ENCODE data around the gene FRMD4A. TPM values are rescaled to one million over a fixed set of nuclear protein-coding genes. Genes with fewer than 3 reads are reported as not detected.

The FRMD4A gene
- total RNA-seq, 1 experiment from 2014 or later = 20.2 TPM

DNA sequence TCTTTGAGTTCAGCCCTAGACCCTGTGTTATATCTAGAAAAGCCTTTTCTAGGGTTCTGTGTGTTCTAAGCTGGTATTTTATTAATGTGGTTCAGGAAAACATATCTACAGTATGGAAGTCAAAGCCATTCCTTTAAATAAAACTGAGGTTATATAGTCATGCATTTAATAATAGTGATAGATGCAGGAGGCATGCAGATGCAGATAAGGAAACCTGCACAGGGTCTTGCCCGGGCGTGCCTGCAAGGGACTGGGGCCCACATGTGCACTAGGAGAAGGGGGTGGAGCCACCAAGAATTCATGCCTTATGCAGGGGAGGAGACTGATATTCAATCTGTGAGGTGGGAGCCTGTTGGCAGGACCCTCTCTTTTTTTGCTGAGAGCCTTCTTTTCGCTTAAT lies 572.4 kb downstream of the FRMD4A start:
- DNase-seq (ENCODE audit: low read depth) = peak; percentile 12

DNA sequence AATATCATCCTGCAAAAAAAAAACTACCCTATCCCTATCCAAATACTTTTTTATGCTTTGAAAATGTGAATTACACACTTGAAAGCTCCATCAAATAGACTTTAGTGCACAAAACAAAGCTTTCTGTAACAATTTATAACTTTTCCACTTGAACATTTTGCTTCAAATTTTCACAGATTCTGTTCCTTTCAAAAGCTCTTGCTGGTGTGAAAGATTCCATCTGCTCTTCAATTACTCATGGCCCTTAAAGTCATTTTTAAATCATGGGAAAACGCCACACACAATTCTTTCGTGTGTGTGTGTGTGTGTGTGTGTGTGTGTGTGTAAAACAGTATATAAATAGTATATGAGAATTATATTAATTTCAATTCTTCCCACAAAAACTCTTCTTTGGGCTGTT lies 576.4 kb downstream of the FRMD4A start:
- DNase-seq (ENCODE audit: low read depth) = no peak

DNA sequence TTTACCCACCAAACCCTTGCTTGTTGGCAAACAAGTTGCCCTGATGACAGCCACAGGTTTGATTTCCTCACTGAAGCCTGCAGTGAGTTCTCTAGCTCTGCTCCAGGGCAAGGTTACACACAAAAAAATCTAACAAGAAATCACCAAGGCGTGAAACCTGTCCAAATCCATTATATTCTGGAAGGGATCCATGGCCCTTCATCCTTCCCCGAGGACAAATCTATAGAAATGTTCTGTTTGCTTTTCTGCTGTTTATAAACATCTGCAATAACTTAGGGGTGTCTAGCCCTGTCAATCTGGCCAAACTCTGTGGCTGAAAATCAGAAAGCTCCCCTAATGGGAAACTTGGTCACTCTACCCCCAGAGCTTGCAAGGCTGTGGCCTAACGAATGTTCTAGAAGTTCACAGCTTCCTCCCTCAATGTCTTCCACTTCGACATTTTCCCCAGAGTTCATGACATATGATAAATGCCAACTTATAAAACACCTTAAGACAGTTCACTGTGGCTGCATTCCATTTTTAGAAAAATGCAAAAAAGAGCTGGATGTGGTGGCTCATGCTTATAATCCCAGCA lies 579.4 kb downstream of the FRMD4A start:
- no peak for DNase-seq (ENCODE audit: low read depth)

DNA sequence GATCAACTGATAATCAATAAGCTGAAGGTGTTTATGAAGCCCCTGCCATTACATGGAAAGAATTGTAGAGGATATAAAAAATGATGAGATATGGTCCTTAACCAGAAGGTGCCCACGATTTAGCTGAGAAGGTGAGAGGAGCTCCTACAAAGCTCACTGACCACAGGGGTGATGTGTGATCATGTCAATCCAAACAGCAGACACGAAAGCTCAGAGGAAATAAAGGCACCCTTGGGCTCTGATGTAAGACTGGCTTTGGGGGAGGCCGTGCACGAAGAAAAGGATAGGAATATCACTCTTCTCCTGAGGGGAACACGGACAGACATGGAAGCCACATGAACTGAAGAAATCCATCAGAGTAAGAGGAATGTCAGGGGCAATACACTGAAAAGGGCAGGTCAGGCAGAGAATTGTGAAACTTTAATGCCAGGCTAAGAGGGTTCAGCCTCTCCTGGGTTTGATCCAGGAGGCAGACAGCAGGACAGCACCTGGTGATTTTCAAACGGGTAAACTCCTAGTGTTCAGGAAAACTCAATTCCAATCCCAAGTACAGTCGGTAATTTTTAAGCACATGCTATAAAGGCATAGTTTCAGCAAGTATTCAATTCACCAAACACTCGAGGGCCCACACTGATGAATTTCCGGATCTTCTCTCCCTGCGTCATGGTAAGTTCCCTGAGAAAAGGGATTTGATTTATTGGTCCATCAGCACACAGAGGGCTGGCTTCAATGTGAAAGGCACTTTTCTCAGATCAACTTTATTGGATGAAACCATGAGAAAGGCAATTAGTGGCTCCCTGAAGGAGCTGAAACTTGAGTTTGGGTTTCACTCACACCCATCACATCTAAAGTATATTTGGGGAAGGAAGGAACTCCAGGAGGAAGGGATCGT lies 580.2 kb downstream of the FRMD4A start:
- no peak for DNase-seq (ENCODE audit: low read depth)

DNA sequence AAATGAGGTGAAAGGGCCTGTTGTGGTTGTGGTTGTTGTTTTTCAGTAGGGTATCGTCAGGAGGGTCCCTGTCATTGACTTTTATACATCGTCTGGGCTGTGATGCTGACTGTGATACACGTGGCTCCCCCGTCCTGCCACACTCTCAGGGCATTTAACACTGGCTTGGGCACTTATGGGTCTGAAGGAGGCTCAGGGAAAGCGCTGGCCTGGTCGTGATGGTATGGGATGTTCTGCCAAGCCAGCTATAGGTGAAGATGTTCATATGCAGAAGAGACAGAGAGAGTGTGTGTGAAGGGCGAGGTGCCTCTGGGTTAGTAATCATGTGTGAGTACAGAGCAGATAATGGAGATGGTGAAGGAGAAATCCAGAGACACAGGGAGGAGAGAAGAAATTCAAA lies 585.5 kb downstream of the FRMD4A start:
- no peak for DNase-seq (ENCODE audit: low read depth)

DNA sequence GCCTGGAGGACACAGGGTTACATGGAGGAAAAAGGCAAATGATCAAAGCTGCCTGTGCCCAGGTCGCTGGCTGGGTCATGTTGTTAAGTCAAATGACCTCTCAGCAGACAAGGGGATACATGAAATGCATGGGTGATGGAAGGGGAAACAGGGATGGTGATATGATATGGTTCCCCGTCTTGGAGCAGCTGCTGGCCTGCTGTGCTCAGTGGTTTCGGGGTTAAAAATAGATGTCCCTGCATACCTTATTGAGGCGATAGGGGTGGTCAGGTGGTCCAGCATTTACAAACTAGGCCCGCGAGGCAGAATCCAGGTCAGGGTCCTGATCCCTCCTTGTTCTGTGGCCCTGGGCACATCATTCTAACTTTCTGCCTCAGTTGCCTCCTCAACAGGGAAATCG lies 586.8 kb downstream of the FRMD4A start:
- DNase-seq (ENCODE audit: low read depth) = no peak

DNA sequence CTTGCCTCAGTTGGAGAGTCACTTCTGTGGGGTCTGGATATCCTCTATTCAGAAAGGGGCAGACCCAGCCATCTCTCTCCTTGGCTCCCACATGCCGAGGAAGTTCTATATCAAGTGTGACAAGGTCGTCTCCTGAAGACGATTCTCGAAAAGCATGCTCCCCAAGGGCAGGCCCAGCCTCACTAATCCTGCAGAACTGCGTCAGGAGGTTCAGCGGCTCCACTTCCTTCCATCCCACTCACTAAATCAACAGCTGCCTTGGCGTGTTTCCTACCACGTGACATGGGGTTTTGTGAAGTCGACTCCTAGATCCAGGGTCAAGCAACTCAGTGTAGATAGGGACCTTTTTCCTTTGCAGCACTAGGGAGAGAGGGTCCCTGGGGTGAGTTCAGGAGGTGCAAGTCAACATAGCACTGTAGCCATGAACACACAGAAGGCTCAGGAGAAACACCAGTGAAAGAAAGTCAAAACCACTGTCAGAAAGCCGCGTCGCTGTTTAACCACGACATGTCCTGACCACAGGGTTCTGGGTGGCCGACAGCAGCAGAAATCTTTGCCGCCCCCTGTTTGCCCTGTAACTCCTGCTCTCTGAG lies 587.5 kb downstream of the FRMD4A start:
- no peak for DNase-seq (ENCODE audit: low read depth)

DNA sequence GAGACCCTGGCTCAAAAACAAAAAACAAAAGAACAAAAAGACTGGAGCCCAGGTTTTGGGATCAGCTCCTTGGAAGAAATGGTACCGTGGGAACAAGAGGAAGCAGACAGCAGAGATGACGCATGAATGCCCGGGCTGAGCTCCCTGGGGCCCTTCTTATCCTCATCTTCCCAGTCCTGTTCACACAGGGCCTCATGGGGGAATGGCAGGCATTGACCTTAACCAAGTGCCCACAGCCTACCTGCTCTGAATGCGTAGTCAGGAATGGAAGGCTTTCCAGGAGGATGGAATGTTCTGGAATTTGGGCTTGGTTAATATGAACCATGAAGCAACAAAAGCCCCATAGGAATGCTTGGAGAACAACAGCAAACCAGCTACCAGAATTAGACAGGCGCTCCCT lies 589.3 kb downstream of the FRMD4A start:
- no peak for DNase-seq (ENCODE audit: low read depth)

DNA sequence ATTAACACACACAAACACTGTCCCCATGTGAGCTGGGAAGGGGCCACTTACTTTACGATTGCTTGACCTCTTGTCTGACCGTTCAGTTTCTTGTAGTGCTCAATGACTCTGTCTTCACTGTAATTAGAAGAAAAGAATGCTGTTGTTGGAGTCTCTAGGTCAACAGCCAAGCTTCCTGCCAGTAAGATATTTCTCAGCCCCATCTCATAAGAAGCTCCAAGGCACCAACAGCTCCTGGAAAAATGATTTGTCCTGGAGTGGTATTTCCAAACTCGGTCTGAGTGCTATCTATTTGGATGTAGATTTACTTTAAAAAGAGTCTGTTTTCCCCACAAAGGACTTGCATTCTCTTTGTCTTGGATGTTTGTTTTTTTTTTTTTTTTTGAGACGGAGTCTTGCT lies 590.3 kb downstream of the FRMD4A start:
- DNase-seq (ENCODE audit: low read depth) = no peak

DNA sequence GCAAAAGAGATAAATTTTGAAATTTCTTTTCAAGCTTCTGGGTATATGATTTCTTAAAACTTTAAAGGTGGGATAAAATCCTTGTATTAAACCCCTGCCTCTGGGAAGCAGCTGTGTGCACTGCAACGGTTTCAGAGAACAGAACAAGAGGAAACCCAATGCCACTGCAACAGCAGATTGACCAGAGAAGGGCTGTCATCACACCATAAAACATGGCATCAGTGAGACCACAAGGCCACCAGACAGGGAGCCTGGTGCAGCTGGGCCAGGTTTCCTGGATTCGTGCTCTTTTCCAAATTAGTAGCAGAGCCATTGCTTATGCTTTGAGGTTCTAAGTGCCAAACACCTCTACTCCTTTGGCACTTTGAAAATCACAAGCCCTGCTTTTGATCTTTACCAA lies 591.5 kb downstream of the FRMD4A start:
- no peak for DNase-seq (ENCODE audit: low read depth)

DNA sequence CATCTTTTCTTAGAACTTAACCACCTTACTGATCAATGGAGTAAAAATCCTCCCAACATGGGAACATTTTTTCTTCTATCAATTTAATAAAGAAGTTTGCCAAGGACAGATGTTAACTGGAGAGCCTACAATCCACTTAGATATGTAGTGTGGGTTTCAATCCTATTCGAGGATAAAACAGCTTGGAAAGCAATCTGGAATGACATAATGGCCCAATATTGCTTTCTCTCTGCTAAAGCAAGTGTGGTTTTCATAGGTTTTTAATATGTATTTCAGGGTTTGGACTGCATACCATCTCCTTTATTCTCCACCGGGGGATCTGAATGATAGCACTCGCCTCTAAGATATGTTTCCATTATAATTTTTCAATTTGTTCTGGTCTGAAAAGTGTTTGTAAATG lies 594.2 kb downstream of the FRMD4A start:
- no peak for DNase-seq (ENCODE audit: low read depth)

DNA sequence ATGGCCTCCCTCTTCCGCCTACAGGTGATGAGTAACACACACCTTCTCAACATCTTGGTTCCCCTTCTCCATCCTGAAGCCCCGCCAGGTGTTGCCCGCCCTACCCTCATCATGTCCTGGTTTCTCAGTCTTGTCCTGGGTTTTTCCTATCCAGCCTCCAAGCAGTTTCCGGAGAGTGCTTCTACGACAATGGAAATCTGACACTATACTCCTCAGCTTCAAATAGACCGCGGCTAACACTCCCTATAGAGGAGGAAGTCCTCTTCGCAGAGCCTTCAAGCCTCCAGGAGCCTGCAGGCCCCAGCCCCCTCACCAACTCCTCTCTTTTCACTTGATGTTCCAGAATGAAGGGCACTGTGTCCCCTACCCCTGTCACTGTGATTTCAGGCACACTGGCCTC lies 596.6 kb downstream of the FRMD4A start:
- no peak for DNase-seq (ENCODE audit: low read depth)

DNA sequence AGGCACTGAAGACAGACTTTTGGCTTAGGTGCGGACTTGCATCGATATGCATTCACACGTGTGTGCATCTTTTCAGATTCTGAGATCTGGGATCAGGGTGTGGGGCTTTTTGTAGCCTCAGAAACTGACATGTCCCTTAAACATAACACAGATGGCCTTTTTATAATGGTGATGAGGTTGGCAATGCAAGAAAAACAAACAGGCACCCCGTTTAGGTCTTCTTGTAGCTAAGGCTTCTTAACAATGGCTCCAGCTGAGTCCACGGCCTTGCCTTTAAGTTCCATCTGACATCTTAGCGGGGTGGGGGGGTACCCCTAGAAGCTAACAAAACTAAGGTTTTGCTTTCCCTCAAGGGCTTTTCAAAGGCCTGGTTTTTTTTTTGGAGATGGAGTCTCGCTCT lies 597.7 kb downstream of the FRMD4A start:
- no peak for DNase-seq (ENCODE audit: low read depth)

DNA sequence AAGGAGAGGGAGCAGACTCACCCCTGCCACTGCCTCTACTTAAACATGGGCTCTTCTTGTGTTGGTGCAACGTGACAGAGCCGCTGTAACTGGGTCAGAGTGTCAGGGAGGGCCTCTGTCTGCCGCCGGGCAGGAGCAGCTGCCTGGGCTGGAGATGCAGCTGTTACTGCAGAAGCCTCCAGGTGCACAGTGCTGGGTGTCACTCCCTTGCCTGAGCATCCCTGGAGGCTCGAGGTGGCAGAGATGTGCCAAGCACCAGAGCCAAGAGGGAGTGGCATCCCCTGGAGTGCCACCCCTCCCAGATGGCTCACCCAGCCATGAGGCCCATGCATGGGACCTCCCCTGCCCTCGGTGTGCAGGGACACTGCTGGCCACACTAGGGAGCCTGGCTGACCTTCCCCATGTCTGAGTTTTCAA lies 598.3 kb downstream of the FRMD4A start:
- no peak for DNase-seq (ENCODE audit: low read depth)

DNA sequence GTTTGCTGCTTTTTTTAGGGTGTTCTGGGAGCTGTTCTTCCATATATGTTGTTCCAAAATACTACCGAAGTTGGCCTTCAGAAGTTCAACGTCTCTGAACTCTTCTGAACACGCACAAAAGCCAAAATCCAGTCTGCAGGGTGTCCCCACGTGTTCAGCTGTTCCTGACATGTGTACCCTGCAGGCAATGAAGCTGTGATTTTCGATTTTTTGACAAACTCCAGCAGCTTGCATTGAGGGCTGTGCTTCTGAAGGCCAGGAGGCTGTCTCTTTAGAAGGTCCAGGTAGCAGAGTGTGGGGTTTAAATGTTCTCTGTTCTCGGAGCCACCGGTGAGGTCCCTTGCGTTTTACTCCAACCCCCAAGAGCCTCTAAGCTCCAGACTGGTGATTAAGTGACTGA lies 598.9 kb downstream of the FRMD4A start:
- no peak for DNase-seq (ENCODE audit: low read depth)

DNA sequence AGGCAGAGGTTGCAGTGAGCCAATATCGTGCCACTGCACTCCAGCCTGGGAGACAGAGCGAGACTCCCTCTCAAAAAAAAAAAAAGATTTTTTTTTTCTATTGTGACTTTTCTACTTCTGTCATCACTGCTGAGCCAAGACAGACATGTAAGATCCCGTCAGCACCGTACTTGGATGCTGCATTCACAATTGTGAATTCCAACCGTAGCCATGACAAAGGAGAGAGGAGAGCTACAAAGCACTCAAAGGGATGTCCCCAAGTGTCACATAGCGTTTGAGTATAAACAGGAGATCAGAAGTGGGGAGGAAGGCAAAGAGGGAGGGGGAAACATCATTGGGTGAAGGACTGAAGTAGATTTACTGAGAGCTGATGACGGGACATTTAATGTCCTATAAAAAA lies 599.8 kb downstream of the FRMD4A start:
- DNase-seq (ENCODE audit: low read depth) = no peak

DNA sequence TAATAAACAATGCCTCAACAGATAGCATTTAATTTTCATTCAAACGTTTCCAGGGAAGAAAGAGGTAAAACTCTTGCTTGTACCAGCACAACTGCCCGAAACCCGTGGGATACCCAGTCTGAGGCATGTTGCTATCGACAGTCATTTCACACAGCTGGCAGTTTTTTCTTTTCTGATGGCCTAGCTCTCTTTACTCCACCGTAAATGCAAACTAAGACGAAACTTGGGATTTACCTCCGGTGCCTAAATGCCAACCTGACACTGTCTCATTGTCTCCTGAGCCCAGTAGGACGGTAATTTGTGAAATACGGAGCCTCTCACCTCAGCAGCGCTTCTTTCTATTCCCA lies 600.4 kb downstream of the FRMD4A start:
- no peak for DNase-seq (ENCODE audit: low read depth)

DNA sequence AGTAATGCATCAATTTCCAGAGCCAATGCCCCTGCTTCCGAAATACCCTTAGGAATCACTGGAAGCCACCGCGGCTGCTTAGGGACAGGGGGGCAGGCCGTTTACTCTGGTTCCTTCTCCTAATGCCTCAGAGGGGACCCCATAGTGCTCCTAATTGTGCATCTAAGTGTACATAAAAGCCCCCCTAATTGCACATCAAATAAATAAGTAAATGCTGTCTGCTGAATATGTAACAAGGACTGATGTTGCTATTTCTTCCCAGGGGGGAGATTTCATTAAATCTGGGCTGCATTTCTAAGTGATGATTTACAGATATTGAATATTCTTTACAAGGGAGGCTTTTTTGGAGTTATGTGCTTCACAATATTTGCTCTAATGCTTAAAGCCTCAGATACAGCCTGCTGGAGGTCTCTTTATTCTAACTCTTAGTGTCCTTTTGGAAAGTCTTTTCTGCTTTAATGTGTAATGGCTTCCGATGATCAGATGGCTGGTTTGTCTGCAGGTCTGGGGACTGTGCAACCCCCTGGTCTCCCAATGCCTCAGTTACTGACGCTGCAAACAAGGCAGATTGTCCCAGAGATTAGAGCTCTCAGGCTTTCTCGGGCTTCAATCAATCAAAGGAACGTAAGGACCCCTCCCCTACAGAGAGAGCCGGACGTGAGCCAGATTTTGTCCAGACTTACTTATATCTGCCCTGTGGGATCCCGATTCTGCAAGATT lies 601.0 kb downstream of the FRMD4A start:
- DNase-seq (ENCODE audit: low read depth) = no peak

DNA sequence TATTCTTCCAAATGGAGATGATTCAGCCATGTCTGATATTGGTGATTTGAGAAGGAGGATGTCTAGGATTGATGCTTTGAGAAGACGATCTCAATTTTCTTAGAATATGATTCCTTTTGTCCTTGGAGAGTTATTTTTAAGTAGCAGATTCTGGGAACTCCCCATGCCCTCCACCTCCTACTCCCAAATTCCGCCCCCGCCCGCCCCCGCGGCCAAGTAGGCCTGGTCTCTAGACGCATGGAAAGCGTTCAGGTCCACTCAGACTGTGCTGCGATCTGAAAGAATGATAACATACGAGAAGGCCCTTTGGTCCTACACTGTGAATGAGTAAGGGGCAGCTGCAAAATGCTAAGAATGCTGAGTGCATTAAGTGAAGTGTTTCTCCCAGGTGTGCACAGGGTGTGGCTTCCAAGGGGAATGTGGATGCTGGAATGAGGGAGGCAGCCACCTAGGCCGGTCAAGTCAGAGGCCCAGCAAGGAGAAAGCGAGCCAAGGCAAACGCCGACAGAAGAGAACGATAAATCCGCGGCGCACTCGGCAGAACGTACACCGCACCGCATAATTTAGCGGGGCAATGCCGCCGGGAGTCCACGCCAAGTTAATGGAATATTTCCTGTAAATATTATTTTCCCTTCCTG lies 601.7 kb downstream of the FRMD4A start:
- DNase-seq (ENCODE audit: low read depth) = no peak

DNA sequence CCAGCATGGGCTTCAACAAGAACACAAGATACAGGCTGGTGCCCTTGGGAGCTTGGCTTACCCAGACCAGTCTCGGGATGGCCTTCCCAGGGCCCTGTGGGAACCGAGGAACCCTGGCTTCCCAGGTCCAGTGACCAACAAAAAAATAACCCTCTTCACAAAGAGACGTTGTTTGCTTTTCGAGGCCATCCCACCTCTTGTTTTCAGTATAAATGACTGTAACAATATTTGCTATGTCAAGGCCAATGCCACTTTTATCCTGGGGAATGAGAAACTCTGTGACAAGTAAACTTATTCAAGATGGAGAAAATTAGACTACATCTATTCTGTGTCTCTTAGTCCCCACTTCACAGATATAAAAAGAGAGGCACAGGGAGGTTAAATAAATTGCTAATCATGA lies 605.1 kb downstream of the FRMD4A start:
- no peak for DNase-seq (ENCODE audit: low read depth)

DNA sequence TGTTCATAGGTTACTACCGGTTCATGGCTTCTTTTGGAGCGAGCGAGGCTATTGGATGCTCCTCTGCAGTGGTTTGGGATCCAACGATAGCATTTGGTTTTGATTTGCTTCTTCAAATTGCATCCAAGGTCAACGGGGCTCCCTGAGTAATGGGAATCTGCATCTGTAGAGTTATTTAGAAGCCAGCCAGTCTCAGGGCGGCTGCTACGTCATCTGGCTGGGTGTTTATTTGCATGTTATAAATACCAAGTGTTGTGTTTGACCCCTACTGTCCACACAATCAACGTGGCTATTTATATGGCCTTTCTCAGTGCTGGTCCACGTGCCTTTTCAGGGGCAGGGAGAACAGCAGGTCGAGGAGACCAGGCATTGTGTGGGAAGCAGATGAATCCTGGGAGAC lies 606.2 kb downstream of the FRMD4A start:
- no peak for DNase-seq (ENCODE audit: low read depth)
